ENCODE data around the gene WWOX. TPM values are rescaled to one million over a fixed set of nuclear protein-coding genes. Genes with fewer than 3 reads are reported as not detected.

The WWOX gene
- total RNA-seq, 4 donors from 2014 or later, result 12.9 to 53.5 (median 25.6) TPM

DNA sequence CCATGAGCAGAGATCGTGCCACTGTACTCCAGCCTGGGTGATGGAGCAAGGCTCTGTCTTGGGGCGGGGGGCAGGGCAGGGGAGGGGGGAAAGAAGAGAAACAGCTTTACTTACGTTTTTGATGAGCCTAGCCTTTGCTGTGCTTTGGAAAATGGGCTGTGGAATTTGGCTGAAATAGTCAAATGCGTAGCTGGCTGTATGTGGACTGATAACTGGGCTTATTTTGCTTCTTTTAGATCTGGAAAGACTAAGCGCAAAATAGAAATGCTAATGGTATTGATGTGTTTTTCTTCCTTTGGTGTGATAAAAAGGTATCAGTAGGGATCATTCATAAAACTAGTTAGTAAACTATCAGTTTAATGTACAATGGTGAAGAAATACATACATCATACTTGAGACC lies 346.4 kb downstream of the WWOX start:
- Histone ChIP-seq H3K27me3 (no peaks in the 10 kb centered on the region), H3K4me3 (no peak overlapping the region), H3K4me1 (no peaks in the 10 kb centered on the region), H3K27ac (no peak overlapping the region), H3K9me3 (no peaks in the 10 kb centered on the region), H3K36me3 (no peaks in the 10 kb centered on the region)
- no peak for ATAC-seq
- WGBS, 2 donors (ENCODE audit: low coverage in 1 of 2), result 90 to 100% methylated on average over 1 to 4 of the region's 5 CpGs
- no peak for TF ChIP-seq POLR2A (IDR thresholded peaks at IDR 0.05)
- TF ChIP-seq EP300 (IDR thresholded peaks at IDR 0.05), result no peak
- TF ChIP-seq, protein P1, sequence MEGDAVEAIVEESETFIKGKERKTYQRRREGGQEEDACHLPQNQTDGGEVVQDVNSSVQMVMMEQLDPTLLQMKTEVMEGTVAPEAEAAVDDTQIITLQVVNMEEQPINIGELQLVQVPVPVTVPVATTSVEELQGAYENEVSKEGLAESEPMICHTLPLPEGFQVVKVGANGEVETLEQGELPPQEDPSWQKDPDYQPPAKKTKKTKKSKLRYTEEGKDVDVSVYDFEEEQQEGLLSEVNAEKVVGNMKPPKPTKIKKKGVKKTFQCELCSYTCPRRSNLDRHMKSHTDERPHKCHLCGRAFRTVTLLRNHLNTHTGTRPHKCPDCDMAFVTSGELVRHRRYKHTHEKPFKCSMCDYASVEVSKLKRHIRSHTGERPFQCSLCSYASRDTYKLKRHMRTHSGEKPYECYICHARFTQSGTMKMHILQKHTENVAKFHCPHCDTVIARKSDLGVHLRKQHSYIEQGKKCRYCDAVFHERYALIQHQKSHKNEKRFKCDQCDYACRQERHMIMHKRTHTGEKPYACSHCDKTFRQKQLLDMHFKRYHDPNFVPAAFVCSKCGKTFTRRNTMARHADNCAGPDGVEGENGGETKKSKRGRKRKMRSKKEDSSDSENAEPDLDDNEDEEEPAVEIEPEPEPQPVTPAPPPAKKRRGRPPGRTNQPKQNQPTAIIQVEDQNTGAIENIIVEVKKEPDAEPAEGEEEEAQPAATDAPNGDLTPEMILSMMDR (IDR thresholded peaks at IDR 0.05), result no peak
- TF ChIP-seq POLR2AphosphoS5 (IDR thresholded peaks at IDR 0.05), result no peak

GRCh38 chr16:78446486-78446885 lies 347.0 kb downstream of the WWOX start:
- Histone ChIP-seq H3K4me1 (no peaks in the 10 kb centered on the region), H3K27ac (no peak overlapping the region), H3K27me3 (no peaks in the 10 kb centered on the region), H3K9me3 (no peaks in the 10 kb centered on the region), H3K4me3 (no peak overlapping the region), H3K36me3 (no peaks in the 10 kb centered on the region)
- TF ChIP-seq POLR2AphosphoS5 (IDR thresholded peaks at IDR 0.05), result no peak
- TF ChIP-seq, protein P1 (IDR thresholded peaks at IDR 0.05), result no peak
- no peak for TF ChIP-seq EP300 (IDR thresholded peaks at IDR 0.05)
- TF ChIP-seq POLR2A (IDR thresholded peaks at IDR 0.05), result no peak
- ATAC-seq, result no peak
- WGBS, 2 donors (ENCODE audit: low coverage in 1 of 2), result 88 to 96% methylated on average over 2 to 5 of the region's 5 CpGs

- no peak overlapping the region for H3K27ac ChIP-seq
- WGBS, 2 donors (ENCODE audit: low coverage in 1 of 2), result 69 to 89% methylated on average over 2 of the region's 2 CpGs
- H3K36me3 ChIP-seq, result no peaks in the 10 kb centered on the region
- no peaks in the 10 kb centered on the region for H3K4me1 ChIP-seq
- no peak overlapping the region for H3K4me3 ChIP-seq
- ATAC-seq, result no peak
- H3K9me3 ChIP-seq, result no peaks in the 10 kb centered on the region
- H3K27me3 ChIP-seq, result no peaks in the 10 kb centered on the region
- TF ChIP-seq, protein P1 (IDR thresholded peaks at IDR 0.05), result no peak
- no peak for TF ChIP-seq POLR2A (IDR thresholded peaks at IDR 0.05)
- no peak for TF ChIP-seq EP300 (IDR thresholded peaks at IDR 0.05)
- no peak for TF ChIP-seq POLR2AphosphoS5 (IDR thresholded peaks at IDR 0.05)
These were observed 347.6 kb downstream of the WWOX start for GRCh38 chr16:78446992-78447563.

DNA sequence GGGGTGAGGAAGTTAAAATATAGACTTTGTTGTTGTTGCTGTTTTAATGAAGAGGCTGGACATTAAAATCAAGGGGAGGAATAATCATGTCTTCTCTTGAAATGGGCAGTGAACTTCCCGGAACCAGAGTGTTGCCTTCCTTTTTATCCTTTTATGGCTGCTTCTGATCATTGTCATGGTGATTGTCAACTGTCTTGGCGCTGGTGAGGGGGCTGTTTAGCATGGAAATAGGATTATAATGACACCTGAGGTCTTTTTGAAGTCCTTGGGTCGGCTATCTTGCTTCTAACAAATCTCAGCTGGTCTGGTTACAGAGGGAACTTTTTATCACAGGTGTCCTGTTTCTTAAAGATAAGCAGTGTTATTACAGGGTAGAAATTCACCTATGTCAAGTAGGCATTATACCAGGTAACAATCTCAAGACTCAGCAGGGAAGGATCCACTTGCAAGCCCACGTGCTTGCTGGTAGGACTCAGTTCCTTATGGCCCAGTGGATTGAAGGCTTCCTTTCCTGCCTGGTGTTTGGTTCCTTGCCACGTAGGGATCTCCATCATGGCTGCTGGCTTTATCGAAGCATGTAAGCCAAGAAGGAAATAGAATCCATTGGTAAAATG lies 349.3 kb downstream of the WWOX start:
- ATAC-seq, result no peak
- TF ChIP-seq POLR2AphosphoS5 (IDR thresholded peaks at IDR 0.05), result no peak
- H3K4me1 ChIP-seq, result no peaks in the 10 kb centered on the region
- no peak overlapping the region for H3K27ac ChIP-seq
- no peaks in the 10 kb centered on the region for H3K27me3 ChIP-seq
- no peaks in the 10 kb centered on the region for H3K9me3 ChIP-seq
- 91% methylated on average over 4 to 5 of the region's 6 CpGs for WGBS, 2 donors (ENCODE audit: low coverage in 1 of 2)
- no peaks in the 10 kb centered on the region for H3K36me3 ChIP-seq
- no peak overlapping the region for H3K4me3 ChIP-seq

GRCh38 chr16:78450255-78450654 lies 350.8 kb downstream of the WWOX start:
- WGBS, 2 donors (ENCODE audit: low coverage in 1 of 2), result 46 to 55% methylated on average over 1 to 2 of the region's 2 CpGs
- no peak for TF ChIP-seq POLR2AphosphoS5 (IDR thresholded peaks at IDR 0.05)
- TF ChIP-seq POLR2A (IDR thresholded peaks at IDR 0.05), result no peak
- no peak for TF ChIP-seq EP300 (IDR thresholded peaks at IDR 0.05)
- TF ChIP-seq, protein P1 (IDR thresholded peaks at IDR 0.05), result no peak

More at GRCh38 chr16:78450255-78450654, 350.8 kb downstream of the WWOX start:
- Histone ChIP-seq H3K4me1 (no peaks in the 10 kb centered on the region), H3K4me3 (no peak overlapping the region), H3K27ac (no peak overlapping the region), H3K9me3 (no peaks in the 10 kb centered on the region), H3K36me3 (no peaks in the 10 kb centered on the region), H3K27me3 (no peaks in the 10 kb centered on the region)
- no peak for ATAC-seq

All from gastroesophageal sphincter (tissue), 4 donors.